Osteocyte (in vitro differentiated cells): Measurements from ENCODE around the gene NSMF. TPM values are rescaled to one million over a fixed set of nuclear protein-coding genes. Genes with fewer than 3 reads are reported as not detected.

Source experiments
- DNase-seq: peaks from one replicate; pipeline ENCODE4 v3.0.0; 2021; ENCODE audit warnings: mixed read lengths; ENCODE audit not compliant: unreplicated experiment; ENCODE audit errors: extremely low spot score
- H3K27ac Mint-ChIP-seq: one replicate; pipeline ENCODE4 v1.8.0; 2021; ENCODE audit warnings: mild to moderate bottlenecking, mixed read lengths; ENCODE audit not compliant: unreplicated experiment
- H3K27me3 Mint-ChIP-seq: one replicate; pipeline ENCODE4 v1.8.0; 2021; ENCODE audit warnings: mixed read lengths; ENCODE audit not compliant: unreplicated experiment
- H3K36me3 Mint-ChIP-seq: one replicate; pipeline ENCODE4 v1.8.0; 2021; ENCODE audit warnings: mixed read lengths; ENCODE audit not compliant: unreplicated experiment
- H3K4me1 Mint-ChIP-seq: one replicate; pipeline ENCODE4 v1.8.0; 2021; ENCODE audit warnings: mixed read lengths; ENCODE audit not compliant: unreplicated experiment
- H3K4me3 Mint-ChIP-seq: one replicate; pipeline ENCODE4 v1.8.0; 2021; ENCODE audit warnings: mild to moderate bottlenecking, moderate library complexity, mixed read lengths; ENCODE audit not compliant: unreplicated experiment
- H3K9me3 Mint-ChIP-seq: one replicate; pipeline ENCODE4 v1.8.0; 2021; ENCODE audit warnings: mixed read lengths; ENCODE audit not compliant: unreplicated experiment
- CTCF ChIP-seq: fragments of 200-600 bp; sonication (generic); IDR thresholded peaks from 2 replicates; pipeline ENCODE4 v1.5.0; 2021; ENCODE audit warnings: antibody characterized with exemption, mild to moderate bottlenecking, moderate library complexity
- total RNA-seq: library from RNA; stranded (reverse); gene quantifications from 2 replicates; pipeline ENCODE4 v1.2.1, GENCODE V29; 2021

The NSMF gene
- total RNA-seq, 1 donor from 2014 or later = 103 TPM

- DNase-seq = no peak
- peaks cover 5% of the 10 kb centered on the region for H3K4me1 Mint-ChIP-seq
- no peaks in the 10 kb centered on the region for H3K27me3 Mint-ChIP-seq
- H3K36me3 Mint-ChIP-seq = peaks cover 3% of the 10 kb centered on the region
- no peak overlapping the region for H3K4me3 Mint-ChIP-seq
- no peak overlapping the region for H3K27ac Mint-ChIP-seq
- H3K9me3 Mint-ChIP-seq = no peaks in the 10 kb centered on the region
- no peak for TF ChIP-seq CTCF
Measured at GRCh38 chr9:137487454-137488326, 28.6 kb upstream of the NSMF start.

- H3K9me3 Mint-ChIP-seq = no peaks in the 10 kb centered on the region
- no peaks in the 10 kb centered on the region for H3K27me3 Mint-ChIP-seq
- no peak overlapping the region for H3K27ac Mint-ChIP-seq
- no peak for TF ChIP-seq CTCF
- H3K4me1 Mint-ChIP-seq = peaks cover 14% of the 10 kb centered on the region
- H3K4me3 Mint-ChIP-seq = no peak overlapping the region
- peaks cover 3% of the 10 kb centered on the region for H3K36me3 Mint-ChIP-seq
- DNase-seq = no peak
Measured at GRCh38 chr9:137486545-137487453, 27.7 kb upstream of the NSMF start.

GRCh38 chr9:137486141-137486490 is 27.0 kb upstream of the NSMF start:
- no peaks in the 10 kb centered on the region for H3K27me3 Mint-ChIP-seq
- H3K4me1 Mint-ChIP-seq = peaks cover 21% of the 10 kb centered on the region
- no peaks in the 10 kb centered on the region for H3K36me3 Mint-ChIP-seq
- no peak overlapping the region for H3K27ac Mint-ChIP-seq
- H3K4me3 Mint-ChIP-seq = no peak overlapping the region
- no peaks in the 10 kb centered on the region for H3K9me3 Mint-ChIP-seq
- no peak for TF ChIP-seq CTCF
- no peak for DNase-seq

GRCh38 chr9:137485343-137486140 is 26.4 kb upstream of the NSMF start:
- no peak overlapping the region for H3K27ac Mint-ChIP-seq
- no peak for DNase-seq
- no peaks in the 10 kb centered on the region for H3K9me3 Mint-ChIP-seq

More at GRCh38 chr9:137485343-137486140, 26.4 kb upstream of the NSMF start:
- H3K27me3 Mint-ChIP-seq = no peaks in the 10 kb centered on the region
- no peaks in the 10 kb centered on the region for H3K36me3 Mint-ChIP-seq
- H3K4me1 Mint-ChIP-seq = peaks cover 21% of the 10 kb centered on the region
- no peak overlapping the region for H3K4me3 Mint-ChIP-seq
- TF ChIP-seq CTCF = no peak
